Measurements from ENCODE around the gene ENGASE.

GRCh38 chr17:79088247-79088996, 13.8 kb downstream of the ENGASE start:
- TF ChIP-seq CTCF (IDR thresholded peaks at IDR 0.05) = no peak
- TF ChIP-seq POLR2A (IDR thresholded peaks at IDR 0.05) = no peak

All from tibial nerve (tissue), 3 donors.